Keratinocyte (primary cell): ENCODE data around the gene SH3PXD2B. TPM values are rescaled to one million over a fixed set of nuclear protein-coding genes. Genes with fewer than 3 reads are reported as not detected.

Experiments used
- DNase-seq: peaks from one replicate; pipeline ENCODE4 v3.0.0-alpha.2; 2011; ENCODE audit warnings: low read depth, missing footprints, low spot score
- FAIRE-seq: peaks from 2 replicates; lab custom pipeline; 2011; peaks lifted over from hg19 to GRCh38; lab: Jason Lieb, UNC
- H2AFZ ChIP-seq: 2 replicates; pipeline ENCODE4 v1.6.0; 2012; ENCODE audit warnings: low read length, control low read depth, inconsistent platforms; ENCODE audit not compliant: control insufficient read depth
- H3K27ac ChIP-seq: 2 replicates; pipeline ENCODE4 v1.5.1; 2011; ENCODE audit warnings: low read length; ENCODE audit not compliant: control insufficient read depth, insufficient read depth
- H3K27me3 ChIP-seq: 3 replicates; pipeline ENCODE4 v1.6.0; 2011; ENCODE audit warnings: low read length; ENCODE audit not compliant: control insufficient read depth, insufficient read depth; ENCODE audit errors: extremely low read depth
- H3K36me3 ChIP-seq, 2 experiments: 2 replicates in 1 of 2; 3 replicates in 1 of 2; pipeline ENCODE4 v1.5.1; 2011; ENCODE audit warnings: low read length in 2 of 2, mild to moderate bottlenecking in 1 of 2; ENCODE audit not compliant: control insufficient read depth in 2 of 2, insufficient read depth in 2 of 2; ENCODE audit errors: extremely low read depth in 1 of 2
- H3K4me1 ChIP-seq: 3 replicates; pipeline ENCODE4 v1.5.1; 2011; ENCODE audit warnings: low read length; ENCODE audit not compliant: control insufficient read depth, insufficient read depth; ENCODE audit errors: extremely low read depth
- H3K4me2 ChIP-seq: 3 replicates; pipeline ENCODE4 v1.6.0; 2011; ENCODE audit warnings: low read depth, low read length; ENCODE audit not compliant: control insufficient read depth, insufficient read depth; ENCODE audit errors: extremely low read depth
- H3K4me3 ChIP-seq, 3 experiments: fragments of 200-600 bp in 1 of 3; sonication (generic) in 1 of 3; 2 replicates in 2 of 3; 3 replicates in 1 of 3; pipeline ENCODE4 v1.5.1; 2011 to 2016; ENCODE audit warnings: low read length in 3 of 3, mild to moderate bottlenecking in 3 of 3, control low read depth in 2 of 3, inconsistent platforms in 1 of 3, low read depth in 1 of 3, mixed read lengths in 1 of 3, mixed run types in 1 of 3, moderate library complexity in 1 of 3; ENCODE audit not compliant: control insufficient read depth in 2 of 3, insufficient read depth in 2 of 3; ENCODE audit errors: extremely low read depth in 1 of 3
- H3K79me2 ChIP-seq: 2 replicates; pipeline ENCODE4 v1.6.0; 2012; ENCODE audit warnings: low read length; ENCODE audit not compliant: control insufficient read depth, insufficient read depth
- H3K9ac ChIP-seq: 3 replicates; pipeline ENCODE4 v1.6.0; 2011; ENCODE audit warnings: low read length; ENCODE audit not compliant: control insufficient read depth, insufficient read depth; ENCODE audit errors: extremely low read depth
- H3K9me1 ChIP-seq: 3 replicates; pipeline ENCODE4 v1.6.0; 2011; ENCODE audit warnings: low read length; ENCODE audit not compliant: control insufficient read depth, insufficient read depth; ENCODE audit errors: extremely low read depth
- H3K9me3 ChIP-seq: 2 replicates; pipeline ENCODE4 v1.5.1; 2012; ENCODE audit warnings: low read depth, low read length; ENCODE audit not compliant: control insufficient read depth
- H4K20me1 ChIP-seq: 3 replicates; pipeline ENCODE4 v1.6.0; 2011; ENCODE audit warnings: low read length; ENCODE audit not compliant: control insufficient read depth, insufficient read depth; ENCODE audit errors: extremely low read depth
- EZH2 ChIP-seq: IDR thresholded peaks from one replicate; pipeline ENCODE4 v1.6.1; 2012; ENCODE audit warnings: inconsistent platforms, mild to moderate bottlenecking, low read length, moderate library complexity
- dilution Hi-C: fragments of 300-500 bp; cut with MboI; formaldehyde crosslinking; loops from one replicate; pipeline ENCODE4 v1.7.0; 2020; ENCODE audit warnings: low sequenced_read_pairs; ENCODE audit not compliant: extremely low pct_ligation_motif_present
- polyA plus RNA-seq, 5 experiments: library from polyadenylated mRNA; depleted of rRNA in 3 of 5; stranded (reverse) in 3 of 5; stranded (forward) in 1 of 5; unstranded in 1 of 5; fragments of >200 nt; gene quantifications; 1 replicate in 1 of 5; 2 replicates in 3 of 5; 3 replicates in 1 of 5; pipeline versions ENCODE4 v1.2.1 to v1.2.3, GENCODE V29; 2011 to 2012; ENCODE audit warnings: missing spikeins in 2 of 5, low read depth in 1 of 5, low replicate concordance in 1 of 5
- TF ChIP-seq, protein P1 (sequence below), 3 experiments: IDR thresholded peaks in 1 of 3; conservative IDR thresholded peaks in 1 of 3; optimal IDR thresholded peaks in 1 of 3; 2 replicates in 2 of 3; 3 replicates in 1 of 3; pipeline versions ENCODE3 to v1.5.1; 2011; ENCODE audit warnings: low read length in 3 of 3, mild to moderate bottlenecking in 3 of 3, moderate library complexity in 2 of 3, control low read depth in 1 of 3, inconsistent platforms in 1 of 3; ENCODE audit not compliant: insufficient read depth in 2 of 3; ENCODE audit errors: extremely low read depth in 1 of 3

SH3PXD2B gene
- polyA plus RNA-seq, 1 donor (not counting 4 experiments of a cell fraction or from before 2014, with no cell fraction given), result 17.3 TPM

DNA sequence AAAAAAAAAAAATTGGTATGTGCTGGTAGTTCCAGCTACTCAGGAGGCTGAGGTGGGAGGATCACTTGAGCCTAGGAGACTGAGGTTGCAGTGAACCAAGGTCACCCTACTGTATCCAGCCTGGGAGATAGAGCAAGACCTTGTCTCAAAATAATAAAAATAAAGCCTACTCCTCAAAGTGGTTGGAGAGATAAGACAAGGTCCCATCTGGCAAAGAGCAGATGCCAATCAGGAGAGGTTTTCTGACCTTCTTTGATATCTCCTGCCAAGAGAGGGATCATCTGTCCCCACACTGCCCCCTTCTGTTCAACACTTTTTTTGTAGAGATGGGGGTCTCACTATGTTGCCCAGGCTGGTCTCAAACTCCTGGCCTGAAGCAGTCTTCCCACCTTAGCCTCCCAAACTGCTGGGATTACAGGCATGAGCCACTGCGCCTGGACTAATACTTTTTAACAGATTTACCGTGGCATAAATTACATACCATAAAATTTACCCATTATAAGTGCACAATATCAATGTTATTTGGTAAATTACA lies 64.7 kb downstream of the SH3PXD2B start:
- peaks cover 0 to 7% of the 10 kb centered on the region in 2 experiments for H3K36me3 ChIP-seq
- TF ChIP-seq, protein P1, sequence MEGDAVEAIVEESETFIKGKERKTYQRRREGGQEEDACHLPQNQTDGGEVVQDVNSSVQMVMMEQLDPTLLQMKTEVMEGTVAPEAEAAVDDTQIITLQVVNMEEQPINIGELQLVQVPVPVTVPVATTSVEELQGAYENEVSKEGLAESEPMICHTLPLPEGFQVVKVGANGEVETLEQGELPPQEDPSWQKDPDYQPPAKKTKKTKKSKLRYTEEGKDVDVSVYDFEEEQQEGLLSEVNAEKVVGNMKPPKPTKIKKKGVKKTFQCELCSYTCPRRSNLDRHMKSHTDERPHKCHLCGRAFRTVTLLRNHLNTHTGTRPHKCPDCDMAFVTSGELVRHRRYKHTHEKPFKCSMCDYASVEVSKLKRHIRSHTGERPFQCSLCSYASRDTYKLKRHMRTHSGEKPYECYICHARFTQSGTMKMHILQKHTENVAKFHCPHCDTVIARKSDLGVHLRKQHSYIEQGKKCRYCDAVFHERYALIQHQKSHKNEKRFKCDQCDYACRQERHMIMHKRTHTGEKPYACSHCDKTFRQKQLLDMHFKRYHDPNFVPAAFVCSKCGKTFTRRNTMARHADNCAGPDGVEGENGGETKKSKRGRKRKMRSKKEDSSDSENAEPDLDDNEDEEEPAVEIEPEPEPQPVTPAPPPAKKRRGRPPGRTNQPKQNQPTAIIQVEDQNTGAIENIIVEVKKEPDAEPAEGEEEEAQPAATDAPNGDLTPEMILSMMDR (optimal IDR thresholded peaks at IDR 0.05 in 1 of 3, IDR thresholded peaks at IDR 0.05 in 1 of 3, conservative IDR thresholded peaks at IDR 0.05 in 1 of 3; ENCODE audit: extremely low read depth in 1 of 3, insufficient read depth in 2 of 3, low read length in 3 of 3), result peak in 2 of 3 experiments; percentile 9 to 11
- no peak for TF ChIP-seq EZH2
- no peak overlapping the region for H3K4me3 ChIP-seq
- DNase-seq (no peak), FAIRE-seq (no peak)
- no peak overlapping the region for H3K4me2 ChIP-seq
- H3K27ac ChIP-seq, result no peak overlapping the region
- no peaks in the 10 kb centered on the region for H3K4me1 ChIP-seq
- H4K20me1 ChIP-seq, result no peaks in the 10 kb centered on the region
- no peaks in the 10 kb centered on the region for H3K79me2 ChIP-seq
- H3K9ac ChIP-seq, result no peak overlapping the region
- H3K9me1 ChIP-seq, result no peaks in the 10 kb centered on the region
- H2AFZ ChIP-seq, result no peak overlapping the region
- dilution Hi-C loops, result no loop called here
- no peaks in the 10 kb centered on the region for H3K9me3 ChIP-seq
- H3K27me3 ChIP-seq, result no peaks in the 10 kb centered on the region

DNA sequence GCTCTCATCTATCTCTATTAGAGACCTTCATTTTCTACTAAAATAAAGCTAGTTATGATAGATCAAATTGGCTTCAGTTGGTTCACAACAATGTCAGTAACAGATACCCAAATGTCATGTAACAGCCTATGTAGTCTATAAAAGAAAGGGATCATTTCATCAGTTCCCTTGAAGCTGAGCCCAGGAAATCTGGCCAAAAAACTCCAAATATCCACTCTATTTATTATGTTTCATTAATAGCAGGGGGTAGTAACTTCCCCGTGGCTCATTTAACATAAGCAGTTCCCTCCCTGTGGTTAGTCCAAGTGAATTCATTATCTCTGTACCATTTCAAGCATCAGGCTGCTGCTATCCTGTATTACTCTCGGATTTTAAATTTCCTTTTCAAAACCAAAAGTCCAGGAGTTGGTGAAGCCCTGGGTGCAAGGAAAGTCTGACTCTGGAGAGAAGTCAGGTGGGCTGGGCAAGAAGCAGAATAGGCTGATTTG lies 66.0 kb downstream of the SH3PXD2B start:
- Histone ChIP-seq H3K79me2 (no peaks in the 10 kb centered on the region), H3K36me3 (peaks cover 0 to 3% of the 10 kb centered on the region in 2 experiments), H2AFZ (no peak overlapping the region), H3K9me3 (no peaks in the 10 kb centered on the region), H3K9me1 (no peaks in the 10 kb centered on the region), H3K4me2 (no peak overlapping the region), H3K27me3 (no peaks in the 10 kb centered on the region), H4K20me1 (no peaks in the 10 kb centered on the region), H3K9ac (no peak overlapping the region), H3K4me3 (no peak overlapping the region), H3K4me1 (peaks cover 5% of the 10 kb centered on the region), H3K27ac (no peak overlapping the region)
- DNase-seq (no peak), FAIRE-seq (no peak)
- TF ChIP-seq, protein P1 (optimal IDR thresholded peaks at IDR 0.05 in 1 of 3, IDR thresholded peaks at IDR 0.05 in 1 of 3, conservative IDR thresholded peaks at IDR 0.05 in 1 of 3; ENCODE audit: extremely low read depth in 1 of 3, insufficient read depth in 2 of 3, low read length in 3 of 3), result no peak
- TF ChIP-seq EZH2, result no peak
- dilution Hi-C loops, result no loop called here
